Neural progenitor cell (in vitro differentiated cells): ENCODE results near the gene TEX51. TPM values are rescaled to one million over a fixed set of nuclear protein-coding genes. Genes with fewer than 3 reads are reported as not detected.

Source experiments
- DNase-seq: peaks from one replicate; pipeline ENCODE4 v3.0.0-alpha.2; 2016; ENCODE audit warnings: low spot score
- H2AFZ ChIP-seq: fragments of 200-600 bp; sonication (generic); replicated peaks from 2 replicates; pipeline ENCODE4 v1.6.1; 2016; ENCODE audit warnings: antibody characterized with exemption
- H3F3A ChIP-seq: fragments of 200-600 bp; sonication (generic); 2 replicates; pipeline ENCODE4 v1.6.1; 2016; ENCODE audit warnings: antibody characterized with exemption, low read depth
- H3K27ac ChIP-seq: fragments of 200-600 bp; sonication (generic); 2 replicates; pipeline ENCODE4 v1.5.1; 2016; ENCODE audit warnings: mild to moderate bottlenecking
- H3K27me3 ChIP-seq: fragments of 200-600 bp; sonication (generic); 2 replicates; pipeline ENCODE4 v1.6.1; 2016; ENCODE audit warnings: mild to moderate bottlenecking, moderate library complexity
- H3K36me3 ChIP-seq: fragments of 200-600 bp; sonication (generic); 2 replicates; pipeline ENCODE4 v1.5.1; 2016
- H3K4me1 ChIP-seq: fragments of 200-600 bp; sonication (generic); 2 replicates; pipeline ENCODE4 v1.6.1; 2016; ENCODE audit warnings: mixed run types
- H3K4me2 ChIP-seq: fragments of 200-600 bp; sonication (generic); 2 replicates; pipeline ENCODE4 v1.6.1; 2016
- H3K4me3 ChIP-seq: fragments of 200-600 bp; sonication (generic); 2 replicates; pipeline ENCODE4 v1.5.1; 2016
- H3K79me2 ChIP-seq: fragments of 200-600 bp; sonication (generic); 2 replicates; pipeline ENCODE4 v1.6.1; 2016; ENCODE audit warnings: low read depth
- H3K9ac ChIP-seq: fragments of 200-600 bp; sonication (generic); 2 replicates; pipeline ENCODE4 v1.6.1; 2016
- H3K9me3 ChIP-seq: fragments of 200-600 bp; sonication (generic); 2 replicates; pipeline ENCODE4 v1.5.1; 2016; ENCODE audit warnings: low read depth
- H4K20me1 ChIP-seq: fragments of 200-600 bp; sonication (generic); 2 replicates; pipeline ENCODE4 v1.6.1; 2016; ENCODE audit warnings: low read depth
- H3K27ac Mint-ChIP-seq: 3 replicates; pipeline ENCODE4 v1.8.0; 2021; ENCODE audit warnings: mixed read lengths
- H3K27me3 Mint-ChIP-seq: 2 replicates; pipeline ENCODE4 v1.8.0; 2022; ENCODE audit warnings: low read depth, mild to moderate bottlenecking, inconsistent platforms, moderate library complexity, mixed read lengths; ENCODE audit not compliant: insufficient read depth
- H3K36me3 Mint-ChIP-seq: 3 replicates; pipeline ENCODE4 v1.8.0; 2021; ENCODE audit warnings: mixed read lengths
- H3K4me1 Mint-ChIP-seq: 3 replicates; pipeline ENCODE4 v1.8.0; 2021; ENCODE audit warnings: mixed read lengths
- H3K4me3 Mint-ChIP-seq: 3 replicates; pipeline ENCODE4 v1.8.0; 2021; ENCODE audit warnings: mild to moderate bottlenecking, moderate library complexity, mixed read lengths
- H3K9me3 Mint-ChIP-seq: 3 replicates; pipeline ENCODE4 v1.8.0; 2020; ENCODE audit warnings: mixed read lengths
- EZH2 ChIP-seq: fragments of 200-600 bp; sonication (generic); IDR thresholded peaks from 2 replicates; pipeline ENCODE4 v1.6.1; 2017; ENCODE audit warnings: antibody characterized with exemption, mild to moderate bottlenecking, moderate library complexity
- EZH2phosphoT487 ChIP-seq: fragments of 200-600 bp; sonication (generic); IDR thresholded peaks from 2 replicates; pipeline ENCODE4 v1.6.1; 2017; ENCODE audit warnings: antibody characterized with exemption
- total RNA-seq: library from RNA; depleted of rRNA; stranded (reverse); fragments of >200 nt; gene quantifications from 2 replicates; pipeline ENCODE4 v1.2.3, GENCODE V29; 2015; ENCODE audit warnings: low replicate concordance
- TF ChIP-seq, protein P1 (sequence below): fragments of 200-600 bp; sonication (generic); IDR thresholded peaks from 2 replicates; pipeline ENCODE4 v1.5.1; 2017; ENCODE audit warnings: antibody characterized with exemption, mild to moderate bottlenecking

The TEX51 gene
- total RNA-seq, 1 donor from 2014 or later, result not detected

DNA sequence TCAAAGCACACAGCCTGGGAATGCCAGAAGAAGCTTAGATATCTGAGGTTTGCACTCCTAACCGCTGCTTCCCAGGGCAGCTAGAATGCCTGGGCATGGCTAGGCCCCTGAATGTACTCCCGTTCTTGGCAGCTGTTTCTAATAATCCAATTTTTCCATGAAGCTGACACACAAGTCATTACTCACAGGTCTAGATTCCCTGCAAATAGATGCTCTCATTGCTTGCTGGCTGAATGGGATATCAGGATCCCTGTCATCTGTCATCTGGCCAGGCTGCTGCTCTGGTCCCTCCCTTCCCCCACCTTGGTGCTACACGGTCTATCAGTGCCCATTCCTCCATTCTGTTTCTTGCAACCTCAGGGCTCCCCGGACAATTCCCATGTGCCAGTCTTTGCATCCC, 40.7 kb upstream of the TEX51 start:
- no peak for DNase-seq
- Mint-ChIP-seq H3K4me3 (no peak overlapping the region), H3K36me3 (no peaks in the 10 kb centered on the region), H3K4me1 (no peaks in the 10 kb centered on the region), H3K27ac (no peak overlapping the region), H3K27me3 (peaks cover 3% of the 10 kb centered on the region), H3K9me3 (peaks cover 2% of the 10 kb centered on the region)
- H3K9ac ChIP-seq, result no peak overlapping the region
- no peak overlapping the region for H3K27ac ChIP-seq
- no peak overlapping the region for H3K4me3 ChIP-seq
- H3K27me3 ChIP-seq, result no peaks in the 10 kb centered on the region
- H3K4me2 ChIP-seq, result no peak overlapping the region
- H3F3A ChIP-seq, result no peaks in the 10 kb centered on the region
- H3K79me2 ChIP-seq, result no peaks in the 10 kb centered on the region
- H2AFZ ChIP-seq, result no peak overlapping the region
- no peak for TF ChIP-seq EZH2
- TF ChIP-seq, protein P1, sequence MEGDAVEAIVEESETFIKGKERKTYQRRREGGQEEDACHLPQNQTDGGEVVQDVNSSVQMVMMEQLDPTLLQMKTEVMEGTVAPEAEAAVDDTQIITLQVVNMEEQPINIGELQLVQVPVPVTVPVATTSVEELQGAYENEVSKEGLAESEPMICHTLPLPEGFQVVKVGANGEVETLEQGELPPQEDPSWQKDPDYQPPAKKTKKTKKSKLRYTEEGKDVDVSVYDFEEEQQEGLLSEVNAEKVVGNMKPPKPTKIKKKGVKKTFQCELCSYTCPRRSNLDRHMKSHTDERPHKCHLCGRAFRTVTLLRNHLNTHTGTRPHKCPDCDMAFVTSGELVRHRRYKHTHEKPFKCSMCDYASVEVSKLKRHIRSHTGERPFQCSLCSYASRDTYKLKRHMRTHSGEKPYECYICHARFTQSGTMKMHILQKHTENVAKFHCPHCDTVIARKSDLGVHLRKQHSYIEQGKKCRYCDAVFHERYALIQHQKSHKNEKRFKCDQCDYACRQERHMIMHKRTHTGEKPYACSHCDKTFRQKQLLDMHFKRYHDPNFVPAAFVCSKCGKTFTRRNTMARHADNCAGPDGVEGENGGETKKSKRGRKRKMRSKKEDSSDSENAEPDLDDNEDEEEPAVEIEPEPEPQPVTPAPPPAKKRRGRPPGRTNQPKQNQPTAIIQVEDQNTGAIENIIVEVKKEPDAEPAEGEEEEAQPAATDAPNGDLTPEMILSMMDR, result no peak
- no peaks in the 10 kb centered on the region for H3K36me3 ChIP-seq
- no peaks in the 10 kb centered on the region for H3K4me1 ChIP-seq
- no peaks in the 10 kb centered on the region for H3K9me3 ChIP-seq
- H4K20me1 ChIP-seq, result no peaks in the 10 kb centered on the region

DNA sequence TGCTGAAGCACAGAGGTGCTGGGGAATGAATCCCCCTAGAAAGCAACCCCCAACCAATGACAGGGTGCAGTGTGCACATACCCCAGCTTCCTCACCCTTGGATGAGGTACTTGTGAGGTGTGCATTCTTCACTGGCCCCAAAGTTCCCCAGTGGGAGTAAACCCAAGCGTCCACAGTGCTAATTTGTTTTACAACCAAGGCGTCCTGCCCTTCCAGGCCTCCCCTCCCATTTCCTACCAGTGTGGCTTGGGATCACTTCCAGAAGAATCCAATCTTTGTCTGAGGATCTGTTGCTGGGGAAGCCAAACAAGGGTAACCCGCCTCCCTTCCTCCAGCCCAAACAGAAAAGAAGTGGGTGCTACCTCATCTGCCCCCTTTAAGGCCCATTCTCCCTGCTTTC, 40.3 kb upstream of the TEX51 start:
- H3K9me3 Mint-ChIP-seq, result peaks cover 2% of the 10 kb centered on the region
- DNase-seq, result no peak
- no peaks in the 10 kb centered on the region for H3K9me3 ChIP-seq
- no peaks in the 10 kb centered on the region for H3K27me3 ChIP-seq
- H4K20me1 ChIP-seq, result no peaks in the 10 kb centered on the region
- H3K79me2 ChIP-seq, result no peaks in the 10 kb centered on the region
- no peaks in the 10 kb centered on the region for H3K36me3 Mint-ChIP-seq
- H2AFZ ChIP-seq, result peak overlapping the region; percentile 50
- H3K27me3 Mint-ChIP-seq, result peaks cover 3% of the 10 kb centered on the region
- no peaks in the 10 kb centered on the region for H3F3A ChIP-seq
- no peaks in the 10 kb centered on the region for H3K36me3 ChIP-seq
- H3K9ac ChIP-seq, result no peak overlapping the region
- no peaks in the 10 kb centered on the region for H3K4me1 Mint-ChIP-seq
- no peak overlapping the region for H3K4me2 ChIP-seq
- no peak overlapping the region for H3K27ac ChIP-seq
- no peak overlapping the region for H3K4me3 Mint-ChIP-seq
- no peaks in the 10 kb centered on the region for H3K4me1 ChIP-seq
- H3K4me3 ChIP-seq, result no peak overlapping the region
- TF ChIP-seq EZH2phosphoT487, result no peak
- TF ChIP-seq, protein P1, result no peak
- TF ChIP-seq EZH2, result no peak
- H3K27ac Mint-ChIP-seq, result no peak overlapping the region

DNA sequence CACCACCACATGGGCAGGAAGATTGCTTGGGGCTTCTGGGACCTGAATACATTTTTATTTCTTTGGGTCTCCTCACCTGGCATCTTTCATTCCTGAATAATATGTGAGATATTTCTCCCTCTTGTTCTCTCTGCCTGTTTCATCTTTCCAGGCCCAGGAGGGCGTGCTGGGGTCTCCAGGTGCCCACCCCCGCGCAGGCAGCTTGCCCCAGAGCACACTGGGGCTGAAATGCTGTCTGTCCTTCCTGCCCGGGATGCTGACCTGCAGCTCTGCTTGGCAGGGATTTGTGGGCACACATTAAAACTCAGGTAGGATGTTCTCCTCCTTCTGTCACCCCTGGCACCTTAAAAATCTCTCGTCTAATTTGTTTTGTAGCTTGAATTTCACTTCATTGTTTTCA, 39.7 kb upstream of the TEX51 start:
- H3F3A ChIP-seq, result no peaks in the 10 kb centered on the region
- no peaks in the 10 kb centered on the region for H3K27me3 ChIP-seq
- H3K9me3 ChIP-seq, result no peaks in the 10 kb centered on the region
- no peak overlapping the region for H3K4me3 Mint-ChIP-seq
- no peak for DNase-seq
- no peak overlapping the region for H3K9ac ChIP-seq
- H3K4me1 ChIP-seq, result no peaks in the 10 kb centered on the region
- H3K36me3 ChIP-seq, result no peaks in the 10 kb centered on the region
- peaks cover 2% of the 10 kb centered on the region for H3K9me3 Mint-ChIP-seq
- H3K27ac Mint-ChIP-seq, result no peak overlapping the region
- TF ChIP-seq EZH2, result no peak
- TF ChIP-seq, protein P1, result no peak
- no peak for TF ChIP-seq EZH2phosphoT487
- H3K27ac ChIP-seq, result no peak overlapping the region
- no peaks in the 10 kb centered on the region for H3K4me1 Mint-ChIP-seq
- H3K36me3 Mint-ChIP-seq, result no peaks in the 10 kb centered on the region
- no peak overlapping the region for H3K4me2 ChIP-seq
- peaks cover 5% of the 10 kb centered on the region for H3K27me3 Mint-ChIP-seq
- H3K79me2 ChIP-seq, result no peaks in the 10 kb centered on the region
- H2AFZ ChIP-seq, result no peak overlapping the region
- H3K4me3 ChIP-seq, result no peak overlapping the region
- H4K20me1 ChIP-seq, result no peaks in the 10 kb centered on the region
